T-helper 17 cell (primary cell): ENCODE data around the gene HLCS. TPM values are rescaled to one million over a fixed set of nuclear protein-coding genes. Genes with fewer than 3 reads are reported as not detected.

Experiments
- ATAC-seq: fragments of 150-1000 bp; cut with Tn5 transposase; 2 replicates; pipeline ENCODE4 v1.10.0; 2021; ENCODE audit warnings: mild to moderate bottlenecking, moderate library complexity
- DNase-seq, 3 donors: peaks; one replicate each; pipeline versions ENCODE4 v3.0.0 to v3.0.0-alpha.2; 2020 to 2021
- H3K9me3 ChIP-seq: one replicate; pipeline ENCODE4 v1.7.0; 2013; ENCODE audit warnings: low read length, mild to moderate bottlenecking; ENCODE audit not compliant: control insufficient read depth, poor library complexity, severe bottlenecking
- H3K27ac Mint-ChIP-seq: one replicate; pipeline ENCODE4 v1.8.0; 2022; ENCODE audit warnings: mild to moderate bottlenecking, moderate library complexity, mixed read lengths
- H3K27me3 Mint-ChIP-seq: one replicate; pipeline ENCODE4 v1.8.0; 2022; ENCODE audit warnings: mixed read lengths
- H3K36me3 Mint-ChIP-seq: one replicate; pipeline ENCODE4 v1.8.0; 2022; ENCODE audit warnings: low read depth, mixed read lengths
- H3K4me1 Mint-ChIP-seq: one replicate; pipeline ENCODE4 v1.8.0; 2022; ENCODE audit warnings: mild to moderate bottlenecking, mixed read lengths
- H3K4me3 Mint-ChIP-seq: one replicate; pipeline ENCODE4 v1.8.0; 2022; ENCODE audit warnings: mild to moderate bottlenecking, moderate library complexity, mixed read lengths
- total RNA-seq, 4 donors: library from RNA in 2 of 4; stranded (reverse) in 2 of 4; gene quantifications; one replicate each; pipeline ENCODE4 v1.2.3 and lab custom pipeline; 2022 to 2026

The HLCS gene
- total RNA-seq, 2 donors from 2014 or later = 14.4 to 16.3 TPM

GRCh38 chr21:36913247-36914169, 53.0 kb downstream of the HLCS start:
- Mint-ChIP-seq H3K36me3 (no peaks in the 10 kb centered on the region), H3K4me3 (no peak overlapping the region), H3K4me1 (peaks cover 12% of the 10 kb centered on the region), H3K27ac (no peak overlapping the region), H3K27me3 (no peaks in the 10 kb centered on the region)
- no peak for ATAC-seq
- no peaks in the 10 kb centered on the region for H3K9me3 ChIP-seq
- DNase-seq = no peak

GRCh38 chr21:36910581-36911307, 55.7 kb downstream of the HLCS start:
- ATAC-seq (no peak), DNase-seq (no peak)
- Mint-ChIP-seq H3K4me1 (peaks cover 6% of the 10 kb centered on the region), H3K27me3 (no peaks in the 10 kb centered on the region), H3K4me3 (no peak overlapping the region), H3K36me3 (no peaks in the 10 kb centered on the region), H3K27ac (no peak overlapping the region)
- no peaks in the 10 kb centered on the region for H3K9me3 ChIP-seq

GRCh38 chr21:36909901-36910561, 56.4 kb downstream of the HLCS start:
- Mint-ChIP-seq H3K4me3 (no peak overlapping the region), H3K27me3 (no peaks in the 10 kb centered on the region), H3K36me3 (no peaks in the 10 kb centered on the region), H3K4me1 (peaks cover 6% of the 10 kb centered on the region), H3K27ac (no peak overlapping the region)
- DNase-seq = no peak
- H3K9me3 ChIP-seq = no peaks in the 10 kb centered on the region
- ATAC-seq = peak; percentile 68

GRCh38 chr21:36909423-36909822, 57.0 kb downstream of the HLCS start:
- ATAC-seq (peak; percentile 53), DNase-seq (no peak)
- H3K27ac Mint-ChIP-seq = no peak overlapping the region
- H3K9me3 ChIP-seq = no peaks in the 10 kb centered on the region
- no peaks in the 10 kb centered on the region for H3K27me3 Mint-ChIP-seq
- no peaks in the 10 kb centered on the region for H3K36me3 Mint-ChIP-seq
- no peak overlapping the region for H3K4me3 Mint-ChIP-seq
- peaks cover 6% of the 10 kb centered on the region for H3K4me1 Mint-ChIP-seq

- H3K9me3 ChIP-seq = no peaks in the 10 kb centered on the region
- Mint-ChIP-seq H3K27ac (no peak overlapping the region), H3K36me3 (no peaks in the 10 kb centered on the region), H3K4me3 (no peak overlapping the region), H3K27me3 (no peaks in the 10 kb centered on the region), H3K4me1 (peaks cover 8% of the 10 kb centered on the region)
- no peak for ATAC-seq
- no peak for DNase-seq
Observed at GRCh38 chr21:36908260-36908908, 58.1 kb downstream of the HLCS start.

- H3K27me3 Mint-ChIP-seq = no peaks in the 10 kb centered on the region
- ATAC-seq = no peak
- H3K4me1 Mint-ChIP-seq = peaks cover 12% of the 10 kb centered on the region
- no peaks in the 10 kb centered on the region for H3K9me3 ChIP-seq
- peaks cover 8% of the 10 kb centered on the region for H3K36me3 Mint-ChIP-seq
- DNase-seq = no peak
- no peak overlapping the region for H3K4me3 Mint-ChIP-seq
- no peak overlapping the region for H3K27ac Mint-ChIP-seq
Observed at GRCh38 chr21:36904093-36904666, 62.3 kb downstream of the HLCS start.

GRCh38 chr21:36902793-36903192, 63.7 kb downstream of the HLCS start:
- no peak overlapping the region for H3K4me3 Mint-ChIP-seq
- peaks cover 12% of the 10 kb centered on the region for H3K4me1 Mint-ChIP-seq
- DNase-seq (no peak), ATAC-seq (no peak)
- H3K27me3 Mint-ChIP-seq = no peaks in the 10 kb centered on the region
- peaks cover 8% of the 10 kb centered on the region for H3K36me3 Mint-ChIP-seq
- no peak overlapping the region for H3K27ac Mint-ChIP-seq
- H3K9me3 ChIP-seq = no peaks in the 10 kb centered on the region

GRCh38 chr21:36902331-36902730, 64.1 kb downstream of the HLCS start:
- Mint-ChIP-seq H3K4me3 (no peak overlapping the region), H3K4me1 (peaks cover 12% of the 10 kb centered on the region), H3K27ac (no peak overlapping the region), H3K36me3 (peaks cover 8% of the 10 kb centered on the region), H3K27me3 (no peaks in the 10 kb centered on the region)
- DNase-seq (no peak), ATAC-seq (no peak)
- H3K9me3 ChIP-seq = no peaks in the 10 kb centered on the region

GRCh38 chr21:36901575-36901974, 64.9 kb downstream of the HLCS start:
- H3K9me3 ChIP-seq = no peaks in the 10 kb centered on the region
- Mint-ChIP-seq H3K36me3 (peaks cover 8% of the 10 kb centered on the region), H3K27ac (no peak overlapping the region), H3K4me3 (no peak overlapping the region), H3K27me3 (no peaks in the 10 kb centered on the region), H3K4me1 (peaks cover 12% of the 10 kb centered on the region)
- DNase-seq = no peak
- no peak for ATAC-seq

- Mint-ChIP-seq H3K27ac (no peak overlapping the region), H3K27me3 (no peaks in the 10 kb centered on the region), H3K36me3 (peaks cover 11% of the 10 kb centered on the region), H3K4me3 (no peak overlapping the region), H3K4me1 (peaks cover 5% of the 10 kb centered on the region)
- ATAC-seq (no peak), DNase-seq (no peak)
- no peaks in the 10 kb centered on the region for H3K9me3 ChIP-seq
Observed at GRCh38 chr21:36893581-36893980, 72.9 kb downstream of the HLCS start.

GRCh38 chr21:36892201-36892600, 74.3 kb downstream of the HLCS start:
- Mint-ChIP-seq H3K27ac (peak overlapping the region; percentile 10), H3K36me3 (peaks cover 11% of the 10 kb centered on the region), H3K27me3 (no peaks in the 10 kb centered on the region), H3K4me1 (peaks cover 5% of the 10 kb centered on the region), H3K4me3 (no peak overlapping the region)
- H3K9me3 ChIP-seq = no peaks in the 10 kb centered on the region
- no peak for ATAC-seq
- DNase-seq = no peak

GRCh38 chr21:36891692-36892091, 74.8 kb downstream of the HLCS start:
- Mint-ChIP-seq H3K27ac (peak overlapping the region; percentile 10), H3K36me3 (peaks cover 11% of the 10 kb centered on the region), H3K4me3 (no peak overlapping the region), H3K27me3 (no peaks in the 10 kb centered on the region), H3K4me1 (peaks cover 5% of the 10 kb centered on the region)
- DNase-seq (no peak), ATAC-seq (no peak)
- no peaks in the 10 kb centered on the region for H3K9me3 ChIP-seq
